Astrocyte (in vitro differentiated cells and primary cell): ENCODE measurements around the gene TRIM63.
A peak's percentile ranks its signal among the peaks of the same experiment; 100 is the strongest.

Experiments used
- CTCF ChIP-seq: IDR thresholded peaks from 2 replicates; pipeline ENCODE4 v1.5.1; 2011; ENCODE audit warnings: low read depth, mild to moderate bottlenecking, inconsistent platforms, low read length, moderate library complexity; ENCODE audit not compliant: insufficient read depth
- EZH2 ChIP-seq: IDR thresholded peaks from 2 replicates; pipeline ENCODE4 v1.6.1; 2012; ENCODE audit warnings: mild to moderate bottlenecking, low read length, inconsistent platforms; ENCODE audit not compliant: insufficient read depth

- TF ChIP-seq CTCF (peak; percentile 12), EZH2 (no peak)
These were observed 37.5 kb downstream of the TRIM63 start for GRCh38 chr1:26029864-26030481.
